Kidney (tissue), 14 donors: ENCODE data around the gene PEDS1. TPM values are rescaled to one million over a fixed set of nuclear protein-coding genes. Genes with fewer than 3 reads are reported as not detected.
A peak's percentile ranks its signal among the peaks of the same experiment; 100 is the strongest.

Experiments
- DNase-seq, 5 donors: peaks; one replicate each; pipeline ENCODE4 v3.0.0-alpha.2; 2013 to 2020
- FAIRE-seq: peaks from 2 replicates; lab custom pipeline; 2012; peaks lifted over from hg19 to GRCh38; lab: Jason Lieb, UNC
- H3K27ac ChIP-seq, 2 donors: one replicate each; pipeline ENCODE4 v1.7.0; 2013; ENCODE audit warnings: low read depth in 2 of 2, low read length in 2 of 2, inconsistent platforms in 1 of 2
- H3K27me3 ChIP-seq: one replicate; pipeline ENCODE4 v1.7.1; 2013; ENCODE audit warnings: low read length, inconsistent platforms; ENCODE audit not compliant: control insufficient read depth, insufficient read depth
- H3K36me3 ChIP-seq, 3 donors: one replicate each; pipeline versions ENCODE4 v1.7.0 to v1.7.1; 2013; ENCODE audit warnings: low read length in 3 of 3, control low read depth in 1 of 3, inconsistent platforms in 1 of 3; ENCODE audit not compliant: insufficient read depth in 3 of 3, control insufficient read depth in 2 of 3
- H3K4me1 ChIP-seq, 3 donors: one replicate each; pipeline versions ENCODE4 v1.7.0 to v1.7.1; 2013; ENCODE audit warnings: low read length in 3 of 3, inconsistent platforms in 1 of 3, low read depth in 1 of 3; ENCODE audit not compliant: control insufficient read depth in 2 of 3, insufficient read depth in 2 of 3
- H3K4me3 ChIP-seq, 3 donors: one replicate each; pipeline versions ENCODE4 v1.7.0 to v1.8.1; 2013; ENCODE audit warnings: low read length in 3 of 3, control low read depth in 1 of 3, inconsistent platforms in 1 of 3
- H3K9ac ChIP-seq, 3 donors: one replicate each; pipeline versions ENCODE4 v1.7.0 to v1.7.1; 2013; ENCODE audit warnings: low read length in 3 of 3, control low read depth in 1 of 3, inconsistent platforms in 1 of 3
- H3K9me3 ChIP-seq, 3 donors: one replicate each; pipeline versions ENCODE4 v1.7.0 to v1.7.1; 2013; ENCODE audit warnings: low read length in 3 of 3, control low read depth in 1 of 3, inconsistent platforms in 1 of 3; ENCODE audit not compliant: control insufficient read depth in 2 of 3, insufficient read depth in 1 of 3
- intact Hi-C: fragments of 100-400 bp; cut with DNase I; formaldehyde crosslinking; loops from one replicate; pipeline ENCODE4 v1.11.1; 2022
- polyA plus RNA-seq: library from polyadenylated mRNA; stranded (reverse); fragments of 350-450 nt; fragmentation: Illumina TruSeq; extraction: RNeasy Lipid Tissue Mini Kit (QIAGEN cat#74804); gene quantifications from one replicate; pipeline ENCODE4 v1.2.3, GENCODE V29; 2014; ENCODE audit warnings: low read depth, low replicate concordance; ENCODE audit not compliant: insufficient read depth
- total RNA-seq: library from RNA; stranded (reverse); fragmentation: NEBNext Ultra II Directional; extraction: Animal tissue kit (Norgen Biotek cat#: 25700); gene quantifications from one replicate; pipeline ENCODE4 v1.2.1, GENCODE V29; 2021
- TF ChIP-seq, protein P1 (sequence below): IDR thresholded peaks from 3 replicates; pipeline ENCODE4 v1.5.1; 2012; ENCODE audit warnings: mild to moderate bottlenecking, moderate library complexity, borderline replicate concordance; ENCODE audit not compliant: insufficient read depth; ENCODE audit errors: extremely low read depth
- donor health status: control.
- donor health status: control.
- donor health status: control.
- donor health status: control.
- donor health status: control.
- donor health status: DM: yes; HTN: yes; CAD: no.
- donor health status: Normal renal cell carcinoma (clear cell type).

PEDS1 gene
- total and polyA plus RNA-seq, 2 donors from 2014 or later = 16.3 to 18.3 TPM

DNA sequence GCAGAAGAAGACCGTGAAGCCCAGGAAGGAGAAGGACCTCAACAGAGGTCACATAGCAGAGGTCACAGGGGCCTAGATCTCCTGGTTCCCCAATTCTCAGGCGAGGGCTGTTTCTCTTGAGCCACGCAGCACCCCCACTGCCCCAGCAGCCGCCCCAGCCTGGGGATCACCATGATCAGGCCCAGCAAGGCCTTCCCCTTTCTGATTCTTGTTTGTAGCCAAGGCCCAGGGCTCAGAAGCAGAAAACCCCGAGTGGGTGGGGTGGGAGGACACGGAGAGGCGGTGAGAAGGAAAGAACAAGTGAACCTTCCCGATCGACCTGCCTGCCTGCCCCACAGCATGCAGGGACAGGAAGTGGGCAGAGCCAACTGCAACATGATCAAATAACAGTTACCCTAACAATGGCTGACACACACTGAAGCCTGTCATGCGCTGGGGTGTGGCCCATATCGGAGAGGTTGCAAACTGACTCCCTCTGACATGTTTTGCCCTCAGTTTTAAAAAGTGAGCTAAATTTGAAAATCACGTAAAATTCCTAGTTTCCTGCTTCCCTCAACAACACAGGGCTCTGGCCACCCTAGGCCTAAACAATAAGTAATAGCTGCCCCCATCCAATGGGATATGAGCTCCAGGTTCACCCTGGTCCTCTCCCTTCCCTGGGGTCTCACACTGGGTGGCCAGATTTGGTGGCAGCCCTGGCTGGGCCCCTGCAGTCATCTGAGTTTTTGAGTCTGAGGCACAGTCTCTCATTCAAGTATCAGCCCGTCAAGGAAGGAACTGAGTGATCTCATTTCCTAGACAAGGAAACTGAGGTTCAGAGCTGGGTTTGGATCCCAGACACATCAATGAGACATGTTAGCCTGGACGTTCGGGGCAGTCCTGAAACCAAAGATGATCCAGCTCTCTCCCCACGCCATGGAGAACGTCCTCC, 6.5 kb downstream of the PEDS1 start:
- DNase-seq = no peak
- Histone ChIP-seq H3K27ac (peak overlapping the region; percentile 56 to 66), H3K9me3 (no peaks in the 10 kb centered on the region), H3K36me3 (peaks cover 0 to 9% (median 6%) of the 10 kb centered on the region in 3 donors), H3K9ac (no peak overlapping the region), H3K4me3 (no peak overlapping the region), H3K27me3 (no peaks in the 10 kb centered on the region), H3K4me1 (peaks cover 0 to 23% (median 8%) of the 10 kb centered on the region in 3 donors)
- FAIRE-seq = no peak
- intact Hi-C loops = no loop called here
- TF ChIP-seq, protein P1, sequence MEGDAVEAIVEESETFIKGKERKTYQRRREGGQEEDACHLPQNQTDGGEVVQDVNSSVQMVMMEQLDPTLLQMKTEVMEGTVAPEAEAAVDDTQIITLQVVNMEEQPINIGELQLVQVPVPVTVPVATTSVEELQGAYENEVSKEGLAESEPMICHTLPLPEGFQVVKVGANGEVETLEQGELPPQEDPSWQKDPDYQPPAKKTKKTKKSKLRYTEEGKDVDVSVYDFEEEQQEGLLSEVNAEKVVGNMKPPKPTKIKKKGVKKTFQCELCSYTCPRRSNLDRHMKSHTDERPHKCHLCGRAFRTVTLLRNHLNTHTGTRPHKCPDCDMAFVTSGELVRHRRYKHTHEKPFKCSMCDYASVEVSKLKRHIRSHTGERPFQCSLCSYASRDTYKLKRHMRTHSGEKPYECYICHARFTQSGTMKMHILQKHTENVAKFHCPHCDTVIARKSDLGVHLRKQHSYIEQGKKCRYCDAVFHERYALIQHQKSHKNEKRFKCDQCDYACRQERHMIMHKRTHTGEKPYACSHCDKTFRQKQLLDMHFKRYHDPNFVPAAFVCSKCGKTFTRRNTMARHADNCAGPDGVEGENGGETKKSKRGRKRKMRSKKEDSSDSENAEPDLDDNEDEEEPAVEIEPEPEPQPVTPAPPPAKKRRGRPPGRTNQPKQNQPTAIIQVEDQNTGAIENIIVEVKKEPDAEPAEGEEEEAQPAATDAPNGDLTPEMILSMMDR = no peak

DNA sequence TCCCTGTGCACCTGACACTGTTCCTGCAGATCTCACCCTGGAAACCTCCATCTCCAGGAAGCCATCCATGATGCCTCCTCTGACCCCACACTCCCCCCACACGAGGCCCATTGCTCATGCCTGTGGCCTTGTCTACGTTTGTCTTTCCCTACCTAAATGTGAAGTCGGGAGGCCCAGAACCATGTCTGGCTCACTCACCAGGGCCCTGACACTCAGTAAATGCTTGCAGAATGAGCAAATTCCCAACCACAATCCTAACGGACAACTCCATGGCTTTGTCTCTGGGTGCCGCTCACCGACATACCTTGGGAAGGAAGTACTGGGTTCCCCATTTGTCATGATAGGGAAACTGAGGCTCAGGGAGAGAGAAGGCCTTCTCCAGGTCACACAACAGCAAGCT, 7.3 kb downstream of the PEDS1 start:
- H3K9ac ChIP-seq = no peak overlapping the region
- H3K27ac ChIP-seq = peak overlapping the region in 1 of 2 donors; percentile 66
- TF ChIP-seq, protein P1 = no peak
- intact Hi-C loops = no loop called here
- H3K27me3 ChIP-seq = no peaks in the 10 kb centered on the region
- no peak overlapping the region for H3K4me3 ChIP-seq
- FAIRE-seq (no peak), DNase-seq (no peak)
- peaks cover 0 to 18% (median 3%) of the 10 kb centered on the region in 3 donors for H3K4me1 ChIP-seq
- no peaks in the 10 kb centered on the region for H3K9me3 ChIP-seq
- H3K36me3 ChIP-seq = peaks cover 0 to 16% (median 6%) of the 10 kb centered on the region in 3 donors

DNA sequence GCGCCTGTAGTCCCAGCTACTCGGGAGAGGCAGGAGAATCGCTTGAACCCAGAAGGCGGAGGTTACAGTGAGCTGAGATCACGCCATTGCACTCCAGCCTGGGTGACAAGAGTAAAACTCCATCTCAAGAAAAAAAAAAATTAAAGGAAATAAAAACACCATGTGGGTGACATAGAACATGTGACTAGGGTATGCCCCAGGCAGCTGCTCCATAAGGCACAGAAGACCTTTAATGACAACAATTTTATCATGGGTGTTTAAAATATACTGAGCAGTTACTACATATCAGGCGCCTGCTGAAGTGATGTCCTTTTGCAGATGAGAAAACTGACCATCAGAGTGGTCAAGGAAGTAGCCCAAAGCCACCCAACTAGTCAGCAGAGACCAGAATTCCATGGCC, 8.0 kb downstream of the PEDS1 start:
- DNase-seq = no peak
- TF ChIP-seq, protein P1 = no peak
- peaks cover 0 to 20% (median 6%) of the 10 kb centered on the region in 3 donors for H3K36me3 ChIP-seq
- H3K27me3 ChIP-seq = no peaks in the 10 kb centered on the region
- H3K9ac ChIP-seq = no peak overlapping the region
- H3K4me1 ChIP-seq = peaks cover 0 to 14% (median 0%) of the 10 kb centered on the region in 3 donors
- no peaks in the 10 kb centered on the region for H3K9me3 ChIP-seq
- H3K4me3 ChIP-seq = no peak overlapping the region
- intact Hi-C loops = no loop called here
- H3K27ac ChIP-seq = no peak overlapping the region
- no peak for FAIRE-seq
